H1 (cell line): ENCODE measurements around the gene DSTN. TPM values are rescaled to one million over a fixed set of nuclear protein-coding genes. Genes with fewer than 3 reads are reported as not detected.
A peak's percentile ranks its signal among the peaks of the same experiment; 100 is the strongest.

ENCODE experiments used
- CTCF ChIA-PET: fragments of 300-600 bp; sonication (Branson Sonifier 250); formaldehyde crosslinking; loops from one replicate; lab custom pipeline; 2021; ENCODE audit not compliant: partially characterized antibody; lab: Charles Lee
- POLR2A ChIA-PET: fragments of 300-600 bp; sonication (Branson Sonifier 250); formaldehyde crosslinking; loops from one replicate; lab custom pipeline; 2021; ENCODE audit warnings: inconsistent platforms; ENCODE audit not compliant: partially characterized antibody; lab: Charles Lee
- DNase-seq, 2 experiments: peaks; one replicate each; pipeline versions ENCODE4 v3.0.0 to v3.0.0-alpha.2; 2010 to 2022; ENCODE audit warnings: low spot score in 2 of 2, low read depth in 1 of 2, mixed read lengths in 1 of 2
- FAIRE-seq: peaks from 2 replicates; lab custom pipeline; 2011; peaks lifted over from hg19 to GRCh38; lab: Jason Lieb, UNC
- H2AFZ ChIP-seq: 2 replicates; pipeline ENCODE4 v1.8.1; 2012; ENCODE audit warnings: low read length, inconsistent platforms
- H2AK5ac ChIP-seq: 2 replicates; pipeline ENCODE4 v1.6.1; 2013; ENCODE audit warnings: low read depth, low read length
- H2BK120ac ChIP-seq: replicated peaks from 2 replicates; pipeline ENCODE3; 2013; ENCODE audit warnings: low read depth, low read length, inconsistent platforms
- H2BK12ac ChIP-seq: 2 replicates; pipeline ENCODE4 v1.6.1; 2013; ENCODE audit warnings: low read depth, low read length
- H2BK15ac ChIP-seq: 2 replicates; pipeline ENCODE4 v1.6.1; 2013; ENCODE audit warnings: low read length
- H2BK20ac ChIP-seq: 2 replicates; pipeline ENCODE4 v1.6.1; 2013; ENCODE audit warnings: low read length
- H2BK5ac ChIP-seq: 2 replicates; pipeline ENCODE4 v1.6.1; 2013; ENCODE audit warnings: low read depth, low read length
- H3K14ac ChIP-seq: 2 replicates; pipeline ENCODE4 v1.6.1; 2013; ENCODE audit warnings: inconsistent platforms; ENCODE audit not compliant: insufficient read length
- H3K18ac ChIP-seq: 2 replicates; pipeline ENCODE4 v1.6.1; 2013; ENCODE audit warnings: low read length; ENCODE audit errors: extremely low read depth
- H3K23ac ChIP-seq: 2 replicates; pipeline ENCODE4 v1.6.1; 2013; ENCODE audit warnings: inconsistent platforms; ENCODE audit not compliant: insufficient read length
- H3K23me2 ChIP-seq: 2 replicates; pipeline ENCODE4 v1.6.1; 2013; ENCODE audit warnings: low read depth, low read length
- H3K27ac ChIP-seq: 2 replicates; pipeline ENCODE4 v1.6.1; 2011; ENCODE audit warnings: low read depth, low read length, inconsistent platforms
- H3K27me3 ChIP-seq, 4 experiments: replicated peaks in 1 of 4; 1 replicate in 1 of 4; 2 replicates in 3 of 4; pipeline versions ENCODE4 v1.6.1 to v1.8.1; 2011 to 2013; ENCODE audit warnings: low read length in 3 of 4, mild to moderate bottlenecking in 3 of 4, inconsistent platforms in 2 of 4, mixed read lengths in 2 of 4, moderate library complexity in 1 of 4; ENCODE audit not compliant: control insufficient read depth in 3 of 4, insufficient read depth in 3 of 4; ENCODE audit errors: extremely low read depth in 1 of 4
- H3K36me3 ChIP-seq, 4 experiments: 2 replicates each; pipeline versions ENCODE4 v1.6.1 to v1.8.1; 2011 to 2013; ENCODE audit warnings: mild to moderate bottlenecking in 4 of 4, low read length in 3 of 4, moderate library complexity in 2 of 4, control low read depth in 1 of 4, inconsistent platforms in 1 of 4; ENCODE audit not compliant: insufficient read depth in 4 of 4, control insufficient read depth in 2 of 4
- H3K4ac ChIP-seq: replicated peaks from 2 replicates; pipeline ENCODE3; 2013; ENCODE audit warnings: low read length, low read depth, mixed read lengths, inconsistent platforms; ENCODE audit not compliant: insufficient read length
- H3K4me1 ChIP-seq, 4 experiments: replicated peaks in 1 of 4; 1 replicate in 1 of 4; 2 replicates in 3 of 4; pipeline versions ENCODE4 v1.6.1 to v1.8.1; 2011 to 2013; ENCODE audit warnings: low read length in 3 of 4, inconsistent platforms in 2 of 4, mixed read lengths in 1 of 4; ENCODE audit not compliant: insufficient read depth in 4 of 4, control insufficient read depth in 3 of 4
- H3K4me2 ChIP-seq, 2 experiments: 2 replicates each; pipeline versions ENCODE4 v1.6.1 to v1.8.1; 2011 to 2013; ENCODE audit warnings: low read depth in 2 of 2, low read length in 2 of 2, control low read depth in 1 of 2, inconsistent platforms in 1 of 2, mild to moderate bottlenecking in 1 of 2; ENCODE audit not compliant: insufficient read depth in 1 of 2
- H3K4me3 ChIP-seq, 4 experiments: fragments of 200-600, 300-600 bp in 1 of 4; sonication (generic), shearing (Covaris generic), sonication (Bioruptor Twin) in 1 of 4; 2 replicates each; pipeline versions ENCODE4 v1.5.1 to v1.8.1; 2011 to 2016; ENCODE audit warnings: low read length in 4 of 4, low read depth in 3 of 4, control low read depth in 2 of 4, inconsistent platforms in 2 of 4, mild to moderate bottlenecking in 2 of 4, mixed read lengths in 1 of 4, moderate library complexity in 1 of 4; ENCODE audit not compliant: insufficient read depth in 2 of 4; ENCODE audit errors: extremely low read depth in 1 of 4
- H3K56ac ChIP-seq: replicated peaks from 2 replicates; pipeline ENCODE3; 2013; ENCODE audit warnings: low read depth, mild to moderate bottlenecking, mixed read lengths, low read length, inconsistent platforms; ENCODE audit not compliant: insufficient read length
- H3K79me1 ChIP-seq: 2 replicates; pipeline ENCODE4 v1.6.1; 2013; ENCODE audit warnings: low read depth, low read length, control low read depth
- H3K79me2 ChIP-seq, 2 experiments: 2 replicates each; pipeline versions ENCODE4 v1.6.1 to v1.8.1; 2012 to 2013; ENCODE audit warnings: low read length in 2 of 2, mild to moderate bottlenecking in 2 of 2, inconsistent platforms in 1 of 2; ENCODE audit not compliant: insufficient read depth in 2 of 2, control insufficient read depth in 1 of 2
- H3K9ac ChIP-seq, 4 experiments: replicated peaks in 1 of 4; 1 replicate in 1 of 4; 2 replicates in 3 of 4; pipeline versions ENCODE4 v1.6.1 to v1.8.1; 2011 to 2013; ENCODE audit warnings: low read depth in 3 of 4, low read length in 3 of 4, control low read depth in 2 of 4, mild to moderate bottlenecking in 2 of 4, moderate library complexity in 2 of 4, inconsistent platforms in 1 of 4; ENCODE audit errors: extremely low read depth in 1 of 4
- H3K9me3 ChIP-seq, 2 experiments: 2 replicates each; pipeline versions ENCODE4 v1.6.1 to v1.8.1; 2012 to 2013; ENCODE audit warnings: mild to moderate bottlenecking in 2 of 2, moderate library complexity in 2 of 2, control low read depth in 1 of 2, inconsistent platforms in 1 of 2, low read depth in 1 of 2, low read length in 1 of 2, mixed read lengths in 1 of 2; ENCODE audit not compliant: insufficient read depth in 2 of 2
- H4K20me1 ChIP-seq, 2 experiments: replicated peaks in 1 of 2; 2 replicates each; pipeline versions ENCODE3 to v1.8.1; 2011 to 2013; ENCODE audit warnings: inconsistent platforms in 2 of 2, low read length in 2 of 2, mild to moderate bottlenecking in 1 of 2; ENCODE audit not compliant: insufficient read depth in 2 of 2, control insufficient read depth in 1 of 2
- H4K5ac ChIP-seq: 2 replicates; pipeline ENCODE4 v1.6.1; 2013; ENCODE audit warnings: low read length, low read depth, mixed read lengths, inconsistent platforms; ENCODE audit not compliant: insufficient read length
- H4K8ac ChIP-seq: 2 replicates; pipeline ENCODE4 v1.8.0; 2013; ENCODE audit warnings: mild to moderate bottlenecking, moderate library complexity, low read length, inconsistent platforms; ENCODE audit not compliant: insufficient read depth; ENCODE audit errors: extremely low read depth
- H4K91ac ChIP-seq: replicated peaks from 2 replicates; pipeline ENCODE3; 2013; ENCODE audit warnings: low read length, mixed read lengths, inconsistent platforms; ENCODE audit not compliant: insufficient read length
- CBX8 ChIP-seq: fragments of 300-800, 300-1000 bp; sonication (generic); IDR thresholded peaks from 2 replicates; pipeline ENCODE4 v1.7.1; 2016; ENCODE audit warnings: low read depth, low read length, borderline replicate concordance
- CREB1 ChIP-seq: IDR thresholded peaks from 2 replicates; pipeline ENCODE4 v1.6.1; 2012; ENCODE audit warnings: inconsistent platforms
- GTF2F1 ChIP-seq: IDR thresholded peaks from 2 replicates; pipeline ENCODE4 v1.6.1; 2012; ENCODE audit warnings: low read depth, low read length, improper control_type of control experiment, borderline replicate concordance
- KDM4A ChIP-seq: IDR thresholded peaks from one replicate; pipeline ENCODE4 v1.7.1; 2012; ENCODE audit warnings: low read depth, mild to moderate bottlenecking, moderate library complexity, low read length, inconsistent platforms; ENCODE audit not compliant: severe bottlenecking
- MAFK ChIP-seq: IDR thresholded peaks from 2 replicates; pipeline ENCODE4 v1.6.1; 2012; ENCODE audit warnings: low read depth, mild to moderate bottlenecking, improper control_type of control experiment, low read length
- PHF8 ChIP-seq: fragments of 200-600 bp; sonication (generic); conservative IDR thresholded peaks from 2 replicates; pipeline ENCODE4 v1.7.1; 2012; ENCODE audit warnings: low read depth, mild to moderate bottlenecking, inconsistent platforms, low read length, moderate library complexity
- RAD21 ChIP-seq, 2 experiments: IDR thresholded peaks in 1 of 2; conservative IDR thresholded peaks in 1 of 2; 2 replicates each; pipeline ENCODE4 v1.6.1; 2011; ENCODE audit warnings: low read depth in 2 of 2, low read length in 2 of 2, improper control_type of control experiment in 1 of 2, inconsistent platforms in 1 of 2, mild to moderate bottlenecking in 1 of 2, moderate library complexity in 1 of 2
- SIN3A ChIP-seq, 2 experiments: IDR thresholded peaks in 1 of 2; conservative IDR thresholded peaks in 1 of 2; 2 replicates each; pipeline ENCODE4 v1.6.1; 2011 to 2012; ENCODE audit warnings: low read length in 2 of 2, improper control_type of control experiment in 1 of 2, low read depth in 1 of 2, mild to moderate bottlenecking in 1 of 2
- SIX5 ChIP-seq: IDR thresholded peaks from 2 replicates; pipeline ENCODE4 v1.6.1; 2011; ENCODE audit warnings: mild to moderate bottlenecking, low read depth, low read length
- ZNF274 ChIP-seq: IDR thresholded peaks from 2 replicates; pipeline ENCODE4 v1.7.0; 2012; ENCODE audit warnings: low read length, borderline replicate concordance; ENCODE audit errors: extremely low read depth
- WGBS, 2 experiments: shearing (Covaris generic) in 1 of 2; methylation state at CpG; one replicate each; pipeline versions ENCODE4 v1.1.6 to v1.1.7; 2013 to 2015; ENCODE audit warnings: low lambda C conversion rate in 2 of 2, mixed read lengths in 2 of 2, inconsistent platforms in 1 of 2, low coverage in 1 of 2, missing lambda C conversion rate in 1 of 2; ENCODE audit not compliant: insufficient replicate concordance in 2 of 2, insufficient coverage in 1 of 2, insufficient read length in 1 of 2; ENCODE audit errors: extremely low coverage in 1 of 2, missing lambda C conversion rate in 1 of 2; 5-methylcytosine and 5-hydroxymethylcytosine counted together
- polyA plus RNA-seq, 7 experiments: library from polyadenylated mRNA; depleted of rRNA in 3 of 7; stranded (reverse) in 5 of 7; unstranded in 2 of 7; fragments of >200 nt in 5 of 7; fragments of 200-250 nt in 2 of 7; gene quantifications; 1 replicate in 5 of 7; 2 replicates in 1 of 7; 4 replicates in 1 of 7; pipeline versions ENCODE4 v1.2.1 to v1.2.3, GENCODE V29; 2011 to 2013; ENCODE audit warnings: missing spikeins in 2 of 7, mixed read lengths in 2 of 7
- total RNA-seq: library from RNA; stranded (reverse); fragmentation: NEBNext Ultra II Directional; extraction: Animal tissue kit (Norgen Biotek cat#: 25700); gene quantifications from 2 replicates; pipeline ENCODE4 v1.2.1, GENCODE V29; 2021

DSTN gene
- total and polyA plus RNA-seq, 2 of the 8 experiments (the other 6 are each of a cell fraction or from before 2014, with no cell fraction given) = 43.3 to 208 TPM

DNA sequence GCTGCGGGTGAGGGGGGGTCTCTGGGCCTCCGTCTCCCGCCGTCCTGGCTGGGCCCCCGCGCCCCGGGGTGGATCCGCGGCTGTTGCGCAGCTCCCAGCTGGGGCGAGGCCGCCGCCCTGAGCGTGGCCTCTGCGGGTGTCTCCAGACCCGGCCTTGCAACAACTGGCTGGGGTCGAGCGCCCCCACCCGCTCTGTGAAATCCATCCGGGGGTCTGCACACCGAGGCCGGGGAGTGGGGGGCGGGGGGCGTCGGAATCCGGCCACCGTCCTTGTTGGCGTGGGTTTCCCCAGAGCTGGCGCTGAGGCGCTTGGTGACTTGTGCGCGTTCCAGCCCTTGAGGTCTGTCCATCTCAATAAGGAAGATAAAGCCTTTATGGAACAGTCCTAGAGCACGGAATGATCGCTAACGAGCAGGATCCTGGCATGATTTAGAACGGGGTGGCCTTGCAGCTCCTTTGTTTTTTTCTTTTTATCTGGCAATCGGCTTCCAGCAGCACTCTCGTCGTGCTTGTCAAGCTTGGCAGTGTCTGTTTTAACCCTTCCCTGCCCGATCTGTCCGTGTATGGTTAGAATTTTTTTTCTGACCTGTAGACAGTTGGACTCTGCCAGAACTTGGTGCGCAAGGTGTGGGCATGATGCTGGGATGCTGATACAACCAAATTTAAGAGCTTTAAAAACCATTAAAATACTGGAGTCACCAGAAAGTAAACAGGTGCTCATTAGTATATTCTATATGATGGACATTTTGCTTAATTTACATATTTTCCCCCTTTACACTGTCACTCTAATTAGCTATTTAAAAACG, 675 bp downstream of the DSTN start:
- H4K20me1 ChIP-seq = peaks cover 0 to 9% of the 10 kb centered on the region in 2 experiments
- H3K9me3 ChIP-seq = no peaks in the 10 kb centered on the region
- peaks cover 7% of the 10 kb centered on the region for H3K23me2 ChIP-seq
- no peak overlapping the region for H2BK120ac ChIP-seq
- 2% methylated on average over 24 of the region's 43 CpGs; no CpG with 5 or more reads in 1 of the 2 experiments for WGBS, 2 experiments
- ChIA-PET CTCF (interaction anchor here (0.6 to 3.2 kb wide), 17 partner anchors 9 to 178 kb away, joined by 3 to 23 read pairs (median 5); no protein-coding TSS in a partner anchor), POLR2A (interaction anchor here (0.6 to 4.3 kb wide), 30 partner anchors 9 to 399 kb away, joined by 3 to 26 read pairs (median 7); partner anchors contain the start of genes BFSP1, MGME1 and SNX5)
- peak overlapping the region; percentile 91 for H3K18ac ChIP-seq
- no peak overlapping the region for H3K4ac ChIP-seq
- peak overlapping the region; percentile 20 for H4K5ac ChIP-seq
- H3K36me3 ChIP-seq = no peaks in the 10 kb centered on the region
- FAIRE-seq (no peak), DNase-seq (peak in 1 of 2 experiments; percentile 64)
- H3K14ac ChIP-seq = no peak overlapping the region
- no peak overlapping the region for H3K23ac ChIP-seq
- no peak overlapping the region for H4K91ac ChIP-seq
- H2BK12ac ChIP-seq = no peak overlapping the region
- H2AFZ ChIP-seq = no peak overlapping the region
- peaks cover 3 to 29% (median 16%) of the 10 kb centered on the region in 4 experiments; a peak in 6 of 7 replicates for H3K4me1 ChIP-seq
- peak overlapping the region; percentile 76 to 88 (median 80) for H3K9ac ChIP-seq
- H3K4me3 ChIP-seq = peak overlapping the region; percentile 84 to 93 (median 88)
- H4K8ac ChIP-seq = peak overlapping the region; percentile 83
- no peak overlapping the region for H2BK15ac ChIP-seq
- H2BK5ac ChIP-seq = peak overlapping the region; percentile 94; the same call in 1 of the 2 replicates
- H3K27me3 ChIP-seq = no peaks in the 10 kb centered on the region
- H3K79me2 ChIP-seq = peaks cover 10 to 54% of the 10 kb centered on the region in 2 experiments; a peak in 3 of 4 replicates
- H3K79me1 ChIP-seq = no peaks in the 10 kb centered on the region; the same call in 1 of the 2 replicates
- H2AK5ac ChIP-seq = no peak overlapping the region
- peak overlapping the region; percentile 78 to 91 for H3K4me2 ChIP-seq
- no peak overlapping the region for H3K56ac ChIP-seq
- 0 out of 2 replicates have a peak overlapping the region, but pooled peaks have one; percentile 6 for H2BK20ac ChIP-seq
- peak overlapping the region; percentile 66 for H3K27ac ChIP-seq
- TF ChIP-seq MAFK (no peak), CBX8 (no peak), CREB1 (no peak), ZNF274 (no peak), RAD21 (IDR thresholded peaks at IDR 0.05 in 1 of 2, conservative IDR thresholded peaks at IDR 0.05 in 1 of 2; ENCODE audit: low read depth in 2 of 2, low read length in 2 of 2) (0 out of 4 replicates have a peak, but pooled peaks of 1 of the 2 experiments have one; percentile 5), SIX5 (no peak), KDM4A (peak; percentile 58), GTF2F1 (no peak), SIN3A (conservative IDR thresholded peaks at IDR 0.05 in 1 of 2, IDR thresholded peaks at IDR 0.05 in 1 of 2; ENCODE audit: low read depth in 1 of 2, low read length in 2 of 2) (peak; percentile 80 to 86; a peak in 3 of 4 replicates), PHF8 (0 out of 2 replicates have a peak, but pooled peaks have one; percentile 1)
